GM10266 (cell line): ENCODE data around the gene THOP1.

ENCODE experiments used
- DNase-seq: peaks from one replicate; pipeline ENCODE4 v3.0.0; 2012; ENCODE audit errors: extremely low spot score
- TF ChIP-seq, protein P1 (sequence below): IDR thresholded peaks from 2 replicates; pipeline ENCODE4 v1.5.1; 2012; ENCODE audit warnings: mild to moderate bottlenecking, low read depth; ENCODE audit not compliant: control insufficient read depth, insufficient read depth; ENCODE audit errors: missing control alignments

The THOP1 gene

DNA sequence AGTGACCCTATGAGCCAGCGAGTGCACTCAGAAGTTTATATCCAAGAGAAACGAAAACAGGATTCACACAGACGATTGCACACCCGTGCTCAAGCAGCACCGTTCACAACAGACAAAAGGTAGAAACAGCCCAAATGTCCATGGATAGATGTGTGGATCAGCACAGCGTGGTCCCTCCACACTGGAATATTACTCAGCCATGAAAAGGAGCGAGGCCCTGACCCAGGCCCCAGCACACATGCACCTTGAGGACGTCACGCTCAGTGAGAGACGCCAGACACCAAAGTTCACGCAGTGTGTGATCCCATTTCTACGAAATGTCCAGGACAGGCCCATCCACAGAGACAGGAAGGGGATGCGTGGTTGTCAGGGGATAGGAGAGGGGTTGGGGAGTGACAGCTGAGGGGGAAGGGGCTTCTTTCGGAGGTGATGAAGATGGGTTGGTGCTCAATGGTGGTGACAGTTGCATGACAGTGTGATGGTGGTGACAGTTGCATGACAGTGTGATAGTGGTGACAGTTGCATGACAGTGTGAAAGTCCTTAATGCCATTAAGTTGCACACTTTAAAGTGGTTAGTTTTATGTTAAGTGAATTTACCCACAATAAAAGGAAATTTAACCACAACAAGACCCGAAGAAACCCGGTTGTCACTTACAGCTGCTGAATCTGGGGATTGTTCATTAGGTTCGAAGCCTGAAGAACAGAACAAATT, 26.5 kb upstream of the THOP1 start:
- no peak for DNase-seq
- TF ChIP-seq, protein P1, sequence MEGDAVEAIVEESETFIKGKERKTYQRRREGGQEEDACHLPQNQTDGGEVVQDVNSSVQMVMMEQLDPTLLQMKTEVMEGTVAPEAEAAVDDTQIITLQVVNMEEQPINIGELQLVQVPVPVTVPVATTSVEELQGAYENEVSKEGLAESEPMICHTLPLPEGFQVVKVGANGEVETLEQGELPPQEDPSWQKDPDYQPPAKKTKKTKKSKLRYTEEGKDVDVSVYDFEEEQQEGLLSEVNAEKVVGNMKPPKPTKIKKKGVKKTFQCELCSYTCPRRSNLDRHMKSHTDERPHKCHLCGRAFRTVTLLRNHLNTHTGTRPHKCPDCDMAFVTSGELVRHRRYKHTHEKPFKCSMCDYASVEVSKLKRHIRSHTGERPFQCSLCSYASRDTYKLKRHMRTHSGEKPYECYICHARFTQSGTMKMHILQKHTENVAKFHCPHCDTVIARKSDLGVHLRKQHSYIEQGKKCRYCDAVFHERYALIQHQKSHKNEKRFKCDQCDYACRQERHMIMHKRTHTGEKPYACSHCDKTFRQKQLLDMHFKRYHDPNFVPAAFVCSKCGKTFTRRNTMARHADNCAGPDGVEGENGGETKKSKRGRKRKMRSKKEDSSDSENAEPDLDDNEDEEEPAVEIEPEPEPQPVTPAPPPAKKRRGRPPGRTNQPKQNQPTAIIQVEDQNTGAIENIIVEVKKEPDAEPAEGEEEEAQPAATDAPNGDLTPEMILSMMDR = no peak

DNA sequence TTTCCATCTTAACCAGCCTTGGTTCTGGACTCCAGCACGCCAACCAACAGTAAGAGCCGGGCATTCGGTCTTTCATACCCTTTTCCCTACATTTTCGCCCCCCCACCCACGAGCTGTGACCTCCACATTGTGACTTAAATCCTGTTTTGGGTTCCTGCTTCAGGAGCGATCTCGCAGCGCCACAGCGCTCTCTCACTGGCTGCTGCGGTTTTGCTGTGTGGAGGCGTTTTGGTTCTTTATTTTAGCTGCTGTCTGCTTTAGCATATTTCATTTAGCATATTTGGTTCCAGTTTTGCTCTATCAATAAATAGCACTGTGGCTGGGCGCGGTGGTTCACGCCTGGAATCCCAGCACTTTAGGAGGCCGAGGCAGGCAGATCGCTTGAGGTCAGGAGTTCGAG, 25.9 kb upstream of the THOP1 start:
- TF ChIP-seq, protein P1 = no peak
- no peak for DNase-seq

GRCh38 chr19:2759965-2760364, 25.3 kb upstream of the THOP1 start:
- TF ChIP-seq, protein P1 = no peak
- DNase-seq = no peak

- TF ChIP-seq, protein P1 = no peak
- DNase-seq = no peak
These were observed 24.0 kb upstream of the THOP1 start for GRCh38 chr19:2761309-2761677.

- TF ChIP-seq, protein P1 = no peak
- no peak for DNase-seq
These were observed 23.2 kb upstream of the THOP1 start for GRCh38 chr19:2761876-2762782.

- no peak for DNase-seq
- TF ChIP-seq, protein P1 = no peak
These were observed 22.4 kb upstream of the THOP1 start for GRCh38 chr19:2762783-2763496.
